Calu3 (cell line): ENCODE data around the gene MRPS18A. TPM values are rescaled to one million over a fixed set of nuclear protein-coding genes. Genes with fewer than 3 reads are reported as not detected.

Experiments
- BruUV-seq: library from RNA; stranded (reverse); fragments of 400-500 nt; replicated peaks from 2 replicates; lab custom pipeline; 2021; lab: Mats Ljungman, UMichigan
- CTCF ChIA-PET: fragments of 300-600 bp; sonication (Branson Sonifier 250); formaldehyde crosslinking; loops from one replicate; lab custom pipeline; 2022; ENCODE audit warnings: antibody characterized with exemption; lab: Charles Lee
- DNase-seq: peaks from one replicate; pipeline ENCODE4 v3.0.0; 2022
- H3K27ac Mint-ChIP-seq: one replicate; pipeline ENCODE4 v1.8.0; 2022; ENCODE audit warnings: mixed read lengths; ENCODE audit not compliant: unreplicated experiment
- H3K27me3 Mint-ChIP-seq: one replicate; pipeline ENCODE4 v1.8.0; 2022; ENCODE audit warnings: mixed read lengths; ENCODE audit not compliant: unreplicated experiment
- H3K36me3 Mint-ChIP-seq: one replicate; pipeline ENCODE4 v1.8.0; 2022; ENCODE audit warnings: mild to moderate bottlenecking, moderate library complexity, mixed read lengths; ENCODE audit not compliant: insufficient read depth, unreplicated experiment
- H3K4me1 Mint-ChIP-seq: one replicate; pipeline ENCODE4 v1.8.0; 2022; ENCODE audit warnings: mild to moderate bottlenecking, low read depth, mixed read lengths; ENCODE audit not compliant: unreplicated experiment
- H3K4me3 Mint-ChIP-seq: one replicate; pipeline ENCODE4 v1.8.0; 2022; ENCODE audit warnings: mild to moderate bottlenecking, low read depth, moderate library complexity, mixed read lengths; ENCODE audit not compliant: unreplicated experiment
- H3K9me3 Mint-ChIP-seq: one replicate; pipeline ENCODE4 v1.8.0; 2022; ENCODE audit warnings: low read depth, mixed read lengths; ENCODE audit not compliant: unreplicated experiment
- CTCF ChIP-seq: fragments of 200-600 bp; IDR thresholded peaks from one replicate; pipeline ENCODE4 v1.8.0; 2022; ENCODE audit warnings: antibody characterized with exemption; ENCODE audit not compliant: unreplicated experiment
- intact Hi-C: fragments of 100-400 bp; cut with micrococcal nuclease; formaldehyde crosslinking; loops from one replicate; pipeline ENCODE4 v1.10.0; 2022; ENCODE audit not compliant: unreplicated experiment
- total RNA-seq: library from RNA; stranded (reverse); gene quantifications from 2 replicates; pipeline ENCODE4 v1.2.3, GENCODE V29; 2022

Gene MRPS18A
- total RNA-seq, 1 experiment from 2014 or later: 88.8 TPM

GRCh38 chr6:43623880-43624785 is 63.5 kb downstream of the MRPS18A start:
- no peak for TF ChIP-seq CTCF
- H3K4me1 Mint-ChIP-seq: peaks cover 31% of the 10 kb centered on the region
- CTCF ChIA-PET: interaction anchor here (0.8 kb wide), 1 partner anchor 115 kb away, joined by 3 read pairs; no protein-coding TSS in a partner anchor
- intact Hi-C loops: no loop called here
- BruUV-seq: no TSS peak
- H3K4me3 Mint-ChIP-seq: no peak overlapping the region
- peak overlapping the region; percentile 34 for H3K27ac Mint-ChIP-seq
- H3K27me3 Mint-ChIP-seq: peaks cover 7% of the 10 kb centered on the region
- H3K9me3 Mint-ChIP-seq: no peaks in the 10 kb centered on the region
- peaks cover 94% of the 10 kb centered on the region for H3K36me3 Mint-ChIP-seq
- DNase-seq: no peak

- H3K27ac Mint-ChIP-seq: peak overlapping the region; percentile 34
- H3K27me3 Mint-ChIP-seq: peaks cover 5% of the 10 kb centered on the region
- CTCF ChIA-PET: no interaction called here
- no peak for DNase-seq
- no peak overlapping the region for H3K4me3 Mint-ChIP-seq
- no peaks in the 10 kb centered on the region for H3K9me3 Mint-ChIP-seq
- H3K4me1 Mint-ChIP-seq: peaks cover 19% of the 10 kb centered on the region
- H3K36me3 Mint-ChIP-seq: peaks cover 90% of the 10 kb centered on the region
- no TSS peak for BruUV-seq
- TF ChIP-seq CTCF: no peak
- intact Hi-C loops: no loop called here
Observed at GRCh38 chr6:43622541-43622940, 65.0 kb downstream of the MRPS18A start.

DNA sequence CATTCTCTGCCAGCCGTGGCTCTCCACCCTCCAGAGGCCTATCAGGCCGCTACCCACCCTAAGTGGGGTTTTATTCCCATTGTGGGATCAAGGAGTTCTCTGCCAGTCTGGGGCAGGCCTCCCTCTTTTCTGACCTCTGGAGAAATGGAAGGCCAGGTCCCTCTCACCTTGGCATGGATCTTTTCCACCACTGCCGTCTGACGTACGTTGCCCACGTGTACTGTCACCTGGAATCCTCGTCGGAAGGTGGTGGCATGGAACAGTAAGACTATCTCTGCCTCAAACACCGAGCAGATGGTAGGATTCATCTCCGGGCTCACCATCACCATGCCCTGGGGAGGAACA is 65.8 kb downstream of the MRPS18A start:
- no peak for DNase-seq
- Mint-ChIP-seq H3K36me3 (peaks cover 90% of the 10 kb centered on the region), H3K27me3 (no peaks in the 10 kb centered on the region), H3K4me3 (no peak overlapping the region), H3K4me1 (peaks cover 12% of the 10 kb centered on the region), H3K27ac (peak overlapping the region; percentile 34), H3K9me3 (no peaks in the 10 kb centered on the region)
- no TSS peak for BruUV-seq
- intact Hi-C loops: no loop called here
- CTCF ChIA-PET: no interaction called here
- TF ChIP-seq CTCF: no peak

Other genes with a start within 250 kb of the MRPS18A start
- 0.59 and 0.86 TPM in 2 replicates for gene DLK2, start 232.2 kb downstream of the MRPS18A start, total RNA-seq
- 70.7 and 72.3 TPM in 2 replicates for gene TJAP1, start 210.2 kb downstream of the MRPS18A start, total RNA-seq
- 0.47 and 0.50 TPM in 2 replicates for gene LRRC73, start 177.4 kb downstream of the MRPS18A start, total RNA-seq
- gene YIPF3, start 170.9 kb downstream of the MRPS18A start, total RNA-seq: 127 and 133 TPM in 2 replicates
- gene POLR1C, start 170.7 kb downstream of the MRPS18A start, total RNA-seq: 79.6 and 92.1 TPM in 2 replicates
- gene XPO5, start 111.8 kb downstream of the MRPS18A start, total RNA-seq: 106 and 131 TPM in 2 replicates
- 25.7 and 31.9 TPM in 2 replicates for gene POLH, start 111.6 kb downstream of the MRPS18A start, total RNA-seq
- 186 and 188 TPM in 2 replicates for gene GTPBP2, start 58.5 kb downstream of the MRPS18A start, total RNA-seq
- gene MAD2L1BP, start 52.0 kb downstream of the MRPS18A start, total RNA-seq: 48.2 and 53.2 TPM in 2 replicates
- gene RSPH9, start 42.8 kb downstream of the MRPS18A start, total RNA-seq: 0.15 and 0.19 TPM in 2 replicates
- 345 and 407 TPM in 2 replicates for gene VEGFA, start 82.4 kb upstream of the MRPS18A start, total RNA-seq